H1 (cell line): ENCODE results near the gene KCNMA1. TPM values are rescaled to one million over a fixed set of nuclear protein-coding genes. Genes with fewer than 3 reads are reported as not detected.

Source experiments
- CTCF ChIA-PET: fragments of 300-600 bp; sonication (Branson Sonifier 250); formaldehyde crosslinking; loops from one replicate; lab custom pipeline; 2021; ENCODE audit not compliant: partially characterized antibody; lab: Charles Lee
- POLR2A ChIA-PET: fragments of 300-600 bp; sonication (Branson Sonifier 250); formaldehyde crosslinking; loops from one replicate; lab custom pipeline; 2021; ENCODE audit warnings: inconsistent platforms; ENCODE audit not compliant: partially characterized antibody; lab: Charles Lee
- DNase-seq, 2 experiments: peaks; one replicate each; pipeline versions ENCODE4 v3.0.0 to v3.0.0-alpha.2; 2010 to 2022; ENCODE audit warnings: low spot score in 2 of 2, low read depth in 1 of 2, mixed read lengths in 1 of 2
- FAIRE-seq: peaks from 2 replicates; lab custom pipeline; 2011; peaks lifted over from hg19 to GRCh38; lab: Jason Lieb, UNC
- H2AFZ ChIP-seq: 2 replicates; pipeline ENCODE4 v1.8.1; 2012; ENCODE audit warnings: low read length, inconsistent platforms
- H2AK5ac ChIP-seq: 2 replicates; pipeline ENCODE4 v1.6.1; 2013; ENCODE audit warnings: low read depth, low read length
- H2BK120ac ChIP-seq: replicated peaks from 2 replicates; pipeline ENCODE3; 2013; ENCODE audit warnings: low read depth, low read length, inconsistent platforms
- H2BK12ac ChIP-seq: 2 replicates; pipeline ENCODE4 v1.6.1; 2013; ENCODE audit warnings: low read depth, low read length
- H2BK15ac ChIP-seq: 2 replicates; pipeline ENCODE4 v1.6.1; 2013; ENCODE audit warnings: low read length
- H2BK20ac ChIP-seq: 2 replicates; pipeline ENCODE4 v1.6.1; 2013; ENCODE audit warnings: low read length
- H2BK5ac ChIP-seq: 2 replicates; pipeline ENCODE4 v1.6.1; 2013; ENCODE audit warnings: low read depth, low read length
- H3K14ac ChIP-seq: 2 replicates; pipeline ENCODE4 v1.6.1; 2013; ENCODE audit warnings: inconsistent platforms; ENCODE audit not compliant: insufficient read length
- H3K18ac ChIP-seq: 2 replicates; pipeline ENCODE4 v1.6.1; 2013; ENCODE audit warnings: low read length; ENCODE audit errors: extremely low read depth
- H3K23ac ChIP-seq: 2 replicates; pipeline ENCODE4 v1.6.1; 2013; ENCODE audit warnings: inconsistent platforms; ENCODE audit not compliant: insufficient read length
- H3K23me2 ChIP-seq: 2 replicates; pipeline ENCODE4 v1.6.1; 2013; ENCODE audit warnings: low read depth, low read length
- H3K27ac ChIP-seq: 2 replicates; pipeline ENCODE4 v1.6.1; 2011; ENCODE audit warnings: low read depth, low read length, inconsistent platforms
- H3K27me3 ChIP-seq, 4 experiments: replicated peaks in 1 of 4; 1 replicate in 1 of 4; 2 replicates in 3 of 4; pipeline versions ENCODE4 v1.6.1 to v1.8.1; 2011 to 2013; ENCODE audit warnings: low read length in 3 of 4, mild to moderate bottlenecking in 3 of 4, inconsistent platforms in 2 of 4, mixed read lengths in 2 of 4, moderate library complexity in 1 of 4; ENCODE audit not compliant: control insufficient read depth in 3 of 4, insufficient read depth in 3 of 4; ENCODE audit errors: extremely low read depth in 1 of 4
- H3K36me3 ChIP-seq, 4 experiments: 2 replicates each; pipeline versions ENCODE4 v1.6.1 to v1.8.1; 2011 to 2013; ENCODE audit warnings: mild to moderate bottlenecking in 4 of 4, low read length in 3 of 4, moderate library complexity in 2 of 4, control low read depth in 1 of 4, inconsistent platforms in 1 of 4; ENCODE audit not compliant: insufficient read depth in 4 of 4, control insufficient read depth in 2 of 4
- H3K4ac ChIP-seq: replicated peaks from 2 replicates; pipeline ENCODE3; 2013; ENCODE audit warnings: low read length, low read depth, mixed read lengths, inconsistent platforms; ENCODE audit not compliant: insufficient read length
- H3K4me1 ChIP-seq, 4 experiments: replicated peaks in 1 of 4; 1 replicate in 1 of 4; 2 replicates in 3 of 4; pipeline versions ENCODE4 v1.6.1 to v1.8.1; 2011 to 2013; ENCODE audit warnings: low read length in 3 of 4, inconsistent platforms in 2 of 4, mixed read lengths in 1 of 4; ENCODE audit not compliant: insufficient read depth in 4 of 4, control insufficient read depth in 3 of 4
- H3K4me2 ChIP-seq, 2 experiments: 2 replicates each; pipeline versions ENCODE4 v1.6.1 to v1.8.1; 2011 to 2013; ENCODE audit warnings: low read depth in 2 of 2, low read length in 2 of 2, control low read depth in 1 of 2, inconsistent platforms in 1 of 2, mild to moderate bottlenecking in 1 of 2; ENCODE audit not compliant: insufficient read depth in 1 of 2
- H3K4me3 ChIP-seq, 4 experiments: fragments of 200-600, 300-600 bp in 1 of 4; sonication (generic), shearing (Covaris generic), sonication (Bioruptor Twin) in 1 of 4; 2 replicates each; pipeline versions ENCODE4 v1.5.1 to v1.8.1; 2011 to 2016; ENCODE audit warnings: low read length in 4 of 4, low read depth in 3 of 4, control low read depth in 2 of 4, inconsistent platforms in 2 of 4, mild to moderate bottlenecking in 2 of 4, mixed read lengths in 1 of 4, moderate library complexity in 1 of 4; ENCODE audit not compliant: insufficient read depth in 2 of 4; ENCODE audit errors: extremely low read depth in 1 of 4
- H3K56ac ChIP-seq: replicated peaks from 2 replicates; pipeline ENCODE3; 2013; ENCODE audit warnings: low read depth, mild to moderate bottlenecking, mixed read lengths, low read length, inconsistent platforms; ENCODE audit not compliant: insufficient read length
- H3K79me1 ChIP-seq: 2 replicates; pipeline ENCODE4 v1.6.1; 2013; ENCODE audit warnings: low read depth, low read length, control low read depth
- H3K79me2 ChIP-seq, 2 experiments: 2 replicates each; pipeline versions ENCODE4 v1.6.1 to v1.8.1; 2012 to 2013; ENCODE audit warnings: low read length in 2 of 2, mild to moderate bottlenecking in 2 of 2, inconsistent platforms in 1 of 2; ENCODE audit not compliant: insufficient read depth in 2 of 2, control insufficient read depth in 1 of 2
- H3K9ac ChIP-seq, 4 experiments: replicated peaks in 1 of 4; 1 replicate in 1 of 4; 2 replicates in 3 of 4; pipeline versions ENCODE4 v1.6.1 to v1.8.1; 2011 to 2013; ENCODE audit warnings: low read depth in 3 of 4, low read length in 3 of 4, control low read depth in 2 of 4, mild to moderate bottlenecking in 2 of 4, moderate library complexity in 2 of 4, inconsistent platforms in 1 of 4; ENCODE audit errors: extremely low read depth in 1 of 4
- H3K9me3 ChIP-seq, 2 experiments: 2 replicates each; pipeline versions ENCODE4 v1.6.1 to v1.8.1; 2012 to 2013; ENCODE audit warnings: mild to moderate bottlenecking in 2 of 2, moderate library complexity in 2 of 2, control low read depth in 1 of 2, inconsistent platforms in 1 of 2, low read depth in 1 of 2, low read length in 1 of 2, mixed read lengths in 1 of 2; ENCODE audit not compliant: insufficient read depth in 2 of 2
- H4K20me1 ChIP-seq, 2 experiments: replicated peaks in 1 of 2; 2 replicates each; pipeline versions ENCODE3 to v1.8.1; 2011 to 2013; ENCODE audit warnings: inconsistent platforms in 2 of 2, low read length in 2 of 2, mild to moderate bottlenecking in 1 of 2; ENCODE audit not compliant: insufficient read depth in 2 of 2, control insufficient read depth in 1 of 2
- H4K5ac ChIP-seq: 2 replicates; pipeline ENCODE4 v1.6.1; 2013; ENCODE audit warnings: low read length, low read depth, mixed read lengths, inconsistent platforms; ENCODE audit not compliant: insufficient read length
- H4K8ac ChIP-seq: 2 replicates; pipeline ENCODE4 v1.8.0; 2013; ENCODE audit warnings: mild to moderate bottlenecking, moderate library complexity, low read length, inconsistent platforms; ENCODE audit not compliant: insufficient read depth; ENCODE audit errors: extremely low read depth
- H4K91ac ChIP-seq: replicated peaks from 2 replicates; pipeline ENCODE3; 2013; ENCODE audit warnings: low read length, mixed read lengths, inconsistent platforms; ENCODE audit not compliant: insufficient read length
- CTBP2 ChIP-seq: IDR thresholded peaks from 2 replicates; pipeline ENCODE4 v1.7.0; 2011; ENCODE audit warnings: borderline replicate concordance, mild to moderate bottlenecking, moderate library complexity, mixed read lengths, low read length; ENCODE audit not compliant: insufficient read depth, insufficient read length
- HDAC2 ChIP-seq, 2 experiments: fragments of 300-600 bp in 1 of 2; sonication (generic) in 1 of 2; IDR thresholded peaks; 2 replicates each; pipeline ENCODE4 v1.6.1; 2011 to 2012; ENCODE audit warnings: low read depth in 2 of 2, low read length in 2 of 2, mild to moderate bottlenecking in 2 of 2, moderate library complexity in 2 of 2, borderline replicate concordance in 1 of 2, inconsistent platforms in 1 of 2
- KDM1A ChIP-seq: fragments of 200-600, 300-600 bp; sonication (generic); IDR thresholded peaks from 2 replicates; pipeline ENCODE4 v1.7.1; 2016; ENCODE audit warnings: mild to moderate bottlenecking, low read length, borderline replicate concordance
- KDM5A ChIP-seq: fragments of 200-600 bp; IDR thresholded peaks from 2 replicates; pipeline ENCODE4 v1.7.1; 2012; ENCODE audit warnings: mild to moderate bottlenecking, low read length, inconsistent platforms, mixed read lengths
- POLR2A ChIP-seq, 2 experiments: IDR thresholded peaks; 1 replicate in 1 of 2; 2 replicates in 1 of 2; pipeline ENCODE4 v1.6.1; 2011; ENCODE audit warnings: low read depth in 2 of 2, low read length in 2 of 2, mild to moderate bottlenecking in 2 of 2; ENCODE audit errors: control extremely low read depth in 1 of 2
- POLR2AphosphoS5 ChIP-seq: IDR thresholded peaks from 2 replicates; pipeline ENCODE4 v1.6.1; 2011; ENCODE audit warnings: low read depth, low read length
- RFX5 ChIP-seq: IDR thresholded peaks from 2 replicates; pipeline ENCODE4 v1.6.1; 2011; ENCODE audit warnings: low read depth, low read length, improper control_type of control experiment, borderline replicate concordance
- SAP30 ChIP-seq: fragments of 300-600 bp; sonication (generic); IDR thresholded peaks from 2 replicates; pipeline ENCODE4 v1.7.1; 2012; ENCODE audit warnings: low read length, moderate library complexity, mild to moderate bottlenecking, inconsistent platforms; ENCODE audit not compliant: insufficient read depth, insufficient replicate concordance
- YY1 ChIP-seq: IDR thresholded peaks from 2 replicates; pipeline ENCODE4 v1.6.1; 2011; ENCODE audit warnings: low read depth, mild to moderate bottlenecking, low read length
- WGBS, 2 experiments: shearing (Covaris generic) in 1 of 2; methylation state at CpG; one replicate each; pipeline versions ENCODE4 v1.1.6 to v1.1.7; 2013 to 2015; ENCODE audit warnings: low lambda C conversion rate in 2 of 2, mixed read lengths in 2 of 2, inconsistent platforms in 1 of 2, low coverage in 1 of 2, missing lambda C conversion rate in 1 of 2; ENCODE audit not compliant: insufficient replicate concordance in 2 of 2, insufficient coverage in 1 of 2, insufficient read length in 1 of 2; ENCODE audit errors: extremely low coverage in 1 of 2, missing lambda C conversion rate in 1 of 2; 5-methylcytosine and 5-hydroxymethylcytosine counted together
- polyA plus RNA-seq, 7 experiments: library from polyadenylated mRNA; depleted of rRNA in 3 of 7; stranded (reverse) in 5 of 7; unstranded in 2 of 7; fragments of >200 nt in 5 of 7; fragments of 200-250 nt in 2 of 7; gene quantifications; 1 replicate in 5 of 7; 2 replicates in 1 of 7; 4 replicates in 1 of 7; pipeline versions ENCODE4 v1.2.1 to v1.2.3, GENCODE V29; 2011 to 2013; ENCODE audit warnings: missing spikeins in 2 of 7, mixed read lengths in 2 of 7
- total RNA-seq: library from RNA; stranded (reverse); fragmentation: NEBNext Ultra II Directional; extraction: Animal tissue kit (Norgen Biotek cat#: 25700); gene quantifications from 2 replicates; pipeline ENCODE4 v1.2.1, GENCODE V29; 2021

The KCNMA1 gene
- total and polyA plus RNA-seq, 2 of the 8 experiments (the other 6 are each of a cell fraction or from before 2014, with no cell fraction given): 10.2 to 11.1 TPM

DNA sequence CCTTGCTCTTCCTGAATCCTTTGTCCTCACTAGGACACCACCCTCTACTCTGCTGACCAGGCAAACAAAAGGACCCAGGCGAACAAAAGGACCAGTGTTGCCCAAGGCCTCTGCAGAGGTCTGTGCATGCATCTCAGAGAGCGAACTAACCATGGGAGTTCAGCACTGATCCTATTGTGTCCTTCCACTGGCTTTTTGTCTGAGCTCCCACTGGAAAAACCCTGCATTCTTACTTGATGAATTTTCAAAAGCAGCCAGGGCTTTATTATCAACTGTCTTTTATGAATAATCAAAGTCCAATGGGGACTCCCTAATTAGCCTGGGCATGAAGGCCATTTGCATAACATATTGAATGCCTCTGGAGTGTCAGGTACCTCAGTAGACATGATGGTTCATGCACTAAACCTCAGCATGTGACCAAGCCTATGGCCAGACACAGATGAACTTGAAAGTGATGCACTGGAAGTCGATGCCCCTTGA lies 140.6 kb downstream of the KCNMA1 start:
- Histone ChIP-seq H3K4me1 (peaks cover 2 to 4% (median 3%) of the 10 kb centered on the region in 4 experiments; a peak in 3 of 7 replicates), H3K23me2 (no peaks in the 10 kb centered on the region), H3K56ac (no peak overlapping the region), H3K4ac (no peak overlapping the region), H2AFZ (no peak overlapping the region), H2BK20ac (no peak overlapping the region), H3K4me3 (no peak overlapping the region), H3K27ac (no peak overlapping the region), H2AK5ac (no peak overlapping the region), H3K4me2 (no peak overlapping the region), H2BK12ac (no peak overlapping the region; the same call in 1 of the 2 replicates), H4K8ac (no peak overlapping the region), H3K79me2 (no peaks in the 10 kb centered on the region), H3K79me1 (0 out of 2 replicates have a peak, but pooled peaks cover 2% of the 10 kb centered on the region), H3K27me3 (no peaks in the 10 kb centered on the region), H3K9ac (no peak overlapping the region), H4K5ac (no peak overlapping the region), H3K36me3 (no peaks in the 10 kb centered on the region), H3K23ac (no peak overlapping the region), H3K18ac (no peak overlapping the region), H2BK15ac (no peak overlapping the region), H2BK5ac (no peak overlapping the region), H4K91ac (no peak overlapping the region), H3K9me3 (no peaks in the 10 kb centered on the region), H4K20me1 (peaks cover 0 to 2% of the 10 kb centered on the region in 2 experiments), H3K14ac (no peak overlapping the region), H2BK120ac (no peak overlapping the region)
- no peak for FAIRE-seq
- no peak for DNase-seq
- 87% methylated on average over 3 of the region's 3 CpGs; no CpG with 5 or more reads in 1 of the 2 experiments for WGBS, 2 experiments
- CTCF ChIA-PET: interaction anchor here (0.8 to 6.4 kb wide), 10 partner anchors 8 to 306 kb away, joined by 3 to 55 read pairs (median 3); no protein-coding TSS in a partner anchor
- POLR2A ChIA-PET: no interaction called here
- no peak for TF ChIP-seq YY1
- no peak for TF ChIP-seq SAP30
- TF ChIP-seq CTBP2: no peak
- TF ChIP-seq RFX5: no peak
- TF ChIP-seq KDM5A: no peak
- TF ChIP-seq POLR2AphosphoS5: no peak
- TF ChIP-seq HDAC2 (IDR thresholded peaks at IDR 0.05; ENCODE audit: borderline replicate concordance in 1 of 2, low read depth in 2 of 2, low read length in 2 of 2): no peak
- no peak for TF ChIP-seq KDM1A
- TF ChIP-seq POLR2A (IDR thresholded peaks at IDR 0.05; ENCODE audit: control extremely low read depth in 1 of 2, low read depth in 2 of 2, low read length in 2 of 2): no peak
